Astrocyte of the hippocampus (primary cell): ENCODE data around the gene ACACB.

ENCODE experiments used
- DNase-seq: peaks from one replicate; pipeline ENCODE4 v3.0.0; 2011; ENCODE audit warnings: low read depth, low spot score

ACACB gene

GRCh38 chr12:109301643-109302168, 185.3 kb downstream of the ACACB start:
- DNase-seq: no peak

- no peak for DNase-seq
Observed at GRCh38 chr12:109302358-109302757, 186.0 kb downstream of the ACACB start.

DNA sequence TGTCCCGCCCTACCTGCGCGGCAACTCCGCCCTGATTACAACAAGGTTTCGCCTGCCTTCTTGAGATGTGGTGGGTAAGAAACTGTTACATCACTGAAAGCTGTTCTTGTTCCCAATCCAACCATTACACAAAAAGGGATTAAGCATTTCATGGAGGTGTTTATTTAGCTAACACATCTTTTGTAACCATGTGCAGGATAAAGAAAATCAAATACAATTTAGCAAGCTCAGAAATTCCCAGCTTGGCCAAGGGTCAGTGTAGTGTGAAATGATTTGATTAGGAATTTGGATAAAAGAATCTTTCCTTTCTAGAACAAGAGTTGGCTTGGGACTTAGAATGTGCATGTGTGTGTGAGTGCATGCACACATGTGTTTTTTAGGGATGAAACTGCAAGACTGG, 186.4 kb downstream of the ACACB start:
- DNase-seq: no peak

- no peak for DNase-seq
Observed at GRCh38 chr12:109304485-109304884, 188.1 kb downstream of the ACACB start.

- no peak for DNase-seq
Observed at GRCh38 chr12:109305547-109305946, 189.2 kb downstream of the ACACB start.

DNA sequence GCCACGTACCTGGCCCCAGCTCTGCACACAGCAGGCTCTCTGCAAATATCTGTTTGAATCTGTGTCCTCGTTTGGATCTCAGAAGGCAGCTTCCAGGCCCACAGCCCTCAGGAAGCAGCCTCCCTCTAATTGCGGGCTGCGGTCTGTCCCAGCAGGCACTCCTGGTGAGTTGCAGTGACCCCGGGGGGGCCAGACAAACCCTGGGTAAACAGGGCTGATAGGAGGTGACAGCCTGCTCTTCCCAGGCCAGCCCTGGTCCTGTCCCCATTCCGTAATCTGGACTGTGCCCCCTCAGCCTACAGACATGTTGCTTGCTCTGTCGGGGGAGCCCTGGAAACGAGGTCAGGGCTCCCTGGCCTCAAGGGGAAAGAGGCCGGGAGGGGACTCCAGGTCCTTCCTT, 190.7 kb downstream of the ACACB start:
- DNase-seq: no peak

DNA sequence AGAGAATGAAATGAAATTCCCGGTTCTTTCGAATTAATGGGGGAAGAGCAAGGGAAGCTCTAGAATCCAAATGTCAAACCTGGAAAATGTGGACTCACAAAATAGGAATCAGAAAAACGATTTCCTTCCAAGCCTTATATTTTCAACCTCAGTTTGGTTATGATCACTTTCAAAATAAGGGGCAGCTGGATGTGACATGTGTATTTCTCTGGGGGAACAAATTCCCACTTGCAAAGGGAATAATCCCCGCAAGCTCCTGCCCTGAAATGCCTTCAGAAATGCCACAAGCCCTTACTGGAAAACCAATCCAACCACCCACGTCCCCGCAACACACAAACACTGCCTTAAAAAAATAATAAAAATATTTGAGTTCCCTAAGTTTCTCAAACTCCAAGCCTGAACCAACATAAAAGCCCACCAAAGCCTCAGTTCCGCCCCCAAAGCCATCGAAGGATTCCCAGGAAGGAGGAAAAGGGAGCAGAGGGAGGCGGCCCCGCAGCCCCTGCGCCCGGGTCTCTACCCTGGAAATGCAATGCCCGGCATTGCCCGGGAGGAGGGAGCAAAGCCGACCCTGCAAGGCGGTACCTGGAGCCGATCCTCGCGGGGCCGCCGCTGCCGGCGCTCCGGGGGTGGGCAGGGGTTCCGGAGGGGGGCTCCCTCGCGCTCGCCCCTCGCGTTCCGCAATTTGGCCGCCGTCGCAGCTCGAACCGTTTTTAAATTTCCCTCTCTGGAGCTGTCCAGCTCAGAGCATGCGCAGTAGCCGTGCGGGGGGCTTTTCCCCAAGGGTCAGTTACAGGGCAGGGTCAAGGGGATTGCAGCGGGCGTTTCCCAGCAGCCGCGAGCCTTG, 192.4 kb downstream of the ACACB start, which contains the start of gene FOXN4:
Gene FOXN4, minus strand, starts transcription at position 751 of the 847 bp plus-strand sequence. CDS start 963 bp downstream, outside the sequence.
- DNase-seq: no peak

- DNase-seq: no peak
Observed at GRCh38 chr12:109309381-109310246, 193.2 kb downstream of the ACACB start.

GRCh38 chr12:109310247-109311125, 194.1 kb downstream of the ACACB start:
- no peak for DNase-seq
